PFSK-1 (cell line): Measurements from ENCODE around the gene SETD4.

Experiments used
- FOXP2 ChIP-seq: optimal IDR thresholded peaks from 2 replicates; pipeline ENCODE3; 2011; ENCODE audit warnings: borderline replicate concordance, control low read depth, inconsistent platforms; ENCODE audit not compliant: insufficient read depth; ENCODE audit errors: extremely low read length, extremely low read depth
- POLR2AphosphoS5 ChIP-seq: IDR thresholded peaks from 2 replicates; pipeline ENCODE4 v1.6.1; 2012; ENCODE audit warnings: low read depth, mild to moderate bottlenecking, control low read depth, low read length, moderate library complexity
- SIN3A ChIP-seq: IDR thresholded peaks from 2 replicates; pipeline ENCODE4 v1.6.1; 2012; ENCODE audit warnings: mild to moderate bottlenecking, low read length, moderate library complexity, borderline replicate concordance; ENCODE audit not compliant: insufficient read depth
- TAF1 ChIP-seq: IDR thresholded peaks from 2 replicates; pipeline ENCODE4 v1.6.1; 2012; ENCODE audit warnings: low read length, control low read depth, borderline replicate concordance; ENCODE audit not compliant: insufficient read depth
- TF ChIP-seq, protein P1 (sequence below), 2 experiments: IDR thresholded peaks; 2 replicates each; pipeline versions ENCODE4 v1.6.1 to v1.8.0; 2011 to 2012; ENCODE audit warnings: low read depth in 2 of 2, low read length in 2 of 2, control low read depth in 1 of 2, inconsistent platforms in 1 of 2, mild to moderate bottlenecking in 1 of 2, moderate library complexity in 1 of 2; ENCODE audit not compliant: insufficient read depth in 1 of 2

The SETD4 gene

GRCh38 chr21:36096398-36097290 lies 36.3 kb upstream of the SETD4 start:
- TF ChIP-seq POLR2AphosphoS5 (no peak), FOXP2 (no peak), SIN3A (no peak), TAF1 (no peak)
- TF ChIP-seq, protein P1, sequence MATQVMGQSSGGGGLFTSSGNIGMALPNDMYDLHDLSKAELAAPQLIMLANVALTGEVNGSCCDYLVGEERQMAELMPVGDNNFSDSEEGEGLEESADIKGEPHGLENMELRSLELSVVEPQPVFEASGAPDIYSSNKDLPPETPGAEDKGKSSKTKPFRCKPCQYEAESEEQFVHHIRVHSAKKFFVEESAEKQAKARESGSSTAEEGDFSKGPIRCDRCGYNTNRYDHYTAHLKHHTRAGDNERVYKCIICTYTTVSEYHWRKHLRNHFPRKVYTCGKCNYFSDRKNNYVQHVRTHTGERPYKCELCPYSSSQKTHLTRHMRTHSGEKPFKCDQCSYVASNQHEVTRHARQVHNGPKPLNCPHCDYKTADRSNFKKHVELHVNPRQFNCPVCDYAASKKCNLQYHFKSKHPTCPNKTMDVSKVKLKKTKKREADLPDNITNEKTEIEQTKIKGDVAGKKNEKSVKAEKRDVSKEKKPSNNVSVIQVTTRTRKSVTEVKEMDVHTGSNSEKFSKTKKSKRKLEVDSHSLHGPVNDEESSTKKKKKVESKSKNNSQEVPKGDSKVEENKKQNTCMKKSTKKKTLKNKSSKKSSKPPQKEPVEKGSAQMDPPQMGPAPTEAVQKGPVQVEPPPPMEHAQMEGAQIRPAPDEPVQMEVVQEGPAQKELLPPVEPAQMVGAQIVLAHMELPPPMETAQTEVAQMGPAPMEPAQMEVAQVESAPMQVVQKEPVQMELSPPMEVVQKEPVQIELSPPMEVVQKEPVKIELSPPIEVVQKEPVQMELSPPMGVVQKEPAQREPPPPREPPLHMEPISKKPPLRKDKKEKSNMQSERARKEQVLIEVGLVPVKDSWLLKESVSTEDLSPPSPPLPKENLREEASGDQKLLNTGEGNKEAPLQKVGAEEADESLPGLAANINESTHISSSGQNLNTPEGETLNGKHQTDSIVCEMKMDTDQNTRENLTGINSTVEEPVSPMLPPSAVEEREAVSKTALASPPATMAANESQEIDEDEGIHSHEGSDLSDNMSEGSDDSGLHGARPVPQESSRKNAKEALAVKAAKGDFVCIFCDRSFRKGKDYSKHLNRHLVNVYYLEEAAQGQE (IDR thresholded peaks at IDR 0.05; ENCODE audit: insufficient read depth in 1 of 2, low read depth in 2 of 2, low read length in 2 of 2) = no peak

DNA sequence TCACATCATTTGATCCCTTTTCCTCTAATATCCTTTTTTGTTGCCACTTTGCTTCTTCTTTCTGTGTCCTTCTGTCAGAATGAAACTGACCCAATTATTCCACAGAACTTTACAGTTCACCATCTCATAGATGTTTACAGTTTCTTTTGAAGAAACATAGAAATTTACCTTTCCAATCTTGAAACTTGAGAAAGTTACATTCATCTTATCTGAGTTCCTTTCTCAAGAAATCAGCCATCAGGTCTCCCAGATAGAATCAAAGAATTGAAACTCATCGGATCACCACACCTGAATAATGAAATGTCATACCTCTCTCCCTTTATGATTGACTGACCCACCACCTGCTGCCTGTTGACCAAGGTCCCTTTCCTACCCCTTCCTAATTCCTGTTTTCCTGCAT lies 33.2 kb upstream of the SETD4 start:
- TF ChIP-seq TAF1 (no peak), POLR2AphosphoS5 (no peak), SIN3A (no peak), FOXP2 (no peak)
- TF ChIP-seq, protein P1 (IDR thresholded peaks at IDR 0.05; ENCODE audit: insufficient read depth in 1 of 2, low read depth in 2 of 2, low read length in 2 of 2) = no peak

- TF ChIP-seq POLR2AphosphoS5 = no peak
- TF ChIP-seq TAF1 = no peak
Observed at GRCh38 chr21:36092681-36093080, 32.4 kb upstream of the SETD4 start.

- TF ChIP-seq, protein P1 (IDR thresholded peaks at IDR 0.05; ENCODE audit: insufficient read depth in 1 of 2, low read depth in 2 of 2, low read length in 2 of 2) = no peak
- TF ChIP-seq FOXP2 = no peak
- no peak for TF ChIP-seq POLR2AphosphoS5
- no peak for TF ChIP-seq SIN3A
- TF ChIP-seq TAF1 = no peak
Observed at GRCh38 chr21:36089946-36090345, 29.6 kb upstream of the SETD4 start.

DNA sequence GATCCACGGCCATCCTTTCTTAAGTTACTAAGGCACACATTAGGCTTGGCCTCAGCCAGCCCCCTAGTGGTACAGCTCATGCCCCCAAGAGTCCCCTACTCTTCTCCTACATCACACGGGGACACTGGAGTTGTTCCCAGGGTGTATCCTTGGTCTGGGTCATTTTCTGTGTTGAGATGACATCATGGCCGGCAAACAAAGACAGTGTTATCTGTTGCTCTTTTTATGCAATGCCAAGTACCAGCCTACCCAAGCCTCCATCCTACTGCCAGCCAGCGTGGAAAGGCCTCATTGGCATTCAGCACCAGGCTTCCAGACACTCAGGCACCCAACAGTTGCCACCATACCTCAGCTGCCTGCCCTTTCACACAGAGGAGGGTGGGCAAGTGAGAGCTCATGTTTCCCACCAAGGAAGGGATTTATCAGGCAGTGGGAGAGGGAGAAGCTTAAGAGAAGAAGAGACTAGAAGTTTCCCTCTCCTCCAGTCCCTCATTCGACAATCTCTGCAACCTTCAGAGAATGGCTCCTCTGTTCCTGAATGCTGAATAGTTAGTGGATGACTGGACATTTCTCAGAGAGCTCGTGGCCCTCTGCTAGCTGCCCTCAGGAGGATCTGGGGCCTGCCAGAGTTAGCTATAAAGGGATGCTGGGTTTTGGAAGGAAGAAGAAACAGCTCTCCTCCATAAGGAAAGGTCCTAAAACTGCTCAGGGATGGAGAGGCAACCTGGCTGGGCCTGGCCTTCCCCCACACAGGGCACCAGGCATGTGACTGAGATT lies 27.2 kb upstream of the SETD4 start:
- TF ChIP-seq TAF1 = no peak
- TF ChIP-seq, protein P1 (IDR thresholded peaks at IDR 0.05; ENCODE audit: insufficient read depth in 1 of 2, low read depth in 2 of 2, low read length in 2 of 2) = no peak
- TF ChIP-seq SIN3A = no peak
- no peak for TF ChIP-seq FOXP2
- no peak for TF ChIP-seq POLR2AphosphoS5
